DND-41 (cell line): ENCODE measurements around the gene ASF1B.

Experiments used
- CTCF ChIP-seq: IDR thresholded peaks from 2 replicates; pipeline ENCODE4 v1.5.1; 2012; ENCODE audit warnings: borderline replicate concordance, low read length, moderate library complexity, mild to moderate bottlenecking; ENCODE audit not compliant: poor library complexity, severe bottlenecking; ENCODE audit errors: extremely low read depth
- EZH2 ChIP-seq: IDR thresholded peaks from 3 replicates; pipeline ENCODE4 v1.6.1; 2012; ENCODE audit warnings: borderline replicate concordance, low read depth, mild to moderate bottlenecking, moderate library complexity, low read length, inconsistent platforms; ENCODE audit not compliant: severe bottlenecking

- peak; percentile 19 for TF ChIP-seq CTCF
- TF ChIP-seq EZH2, result no peak
These were observed 38.7 kb downstream of the ASF1B start for GRCh38 chr19:14097532-14098151.
